ENCODE measurements around the gene DPYSL5.
"Not testable (repeated sequence)": the region's sequence is repeated elsewhere in the genome, so short reads cannot be mapped to it uniquely, and the experiment has no call there.

DPYSL5 gene

DNA sequence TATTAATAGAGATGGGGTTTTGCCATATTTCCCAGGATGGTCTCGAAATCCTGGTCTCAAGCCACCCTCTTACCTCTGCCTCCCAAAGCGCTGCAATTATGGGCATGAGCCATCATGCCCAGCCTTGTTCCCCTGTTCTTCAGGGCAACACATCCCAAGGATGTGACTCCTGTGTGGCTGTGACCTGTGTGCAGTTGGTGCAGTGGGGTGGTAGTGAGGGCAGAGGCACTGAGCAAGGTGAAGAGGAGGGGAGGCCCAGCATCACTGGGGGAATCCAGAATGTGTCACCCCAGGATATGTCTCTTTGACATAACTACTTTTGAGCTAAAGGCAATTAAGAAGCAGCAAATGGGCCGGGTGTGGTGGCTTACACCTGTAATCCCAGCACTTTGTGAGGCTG is 38.7 kb upstream of the DPYSL5 start:
- H3K36me3 ChIP-seq = no peaks in the 10 kb centered on the region
- TF ChIP-seq, protein P1, sequence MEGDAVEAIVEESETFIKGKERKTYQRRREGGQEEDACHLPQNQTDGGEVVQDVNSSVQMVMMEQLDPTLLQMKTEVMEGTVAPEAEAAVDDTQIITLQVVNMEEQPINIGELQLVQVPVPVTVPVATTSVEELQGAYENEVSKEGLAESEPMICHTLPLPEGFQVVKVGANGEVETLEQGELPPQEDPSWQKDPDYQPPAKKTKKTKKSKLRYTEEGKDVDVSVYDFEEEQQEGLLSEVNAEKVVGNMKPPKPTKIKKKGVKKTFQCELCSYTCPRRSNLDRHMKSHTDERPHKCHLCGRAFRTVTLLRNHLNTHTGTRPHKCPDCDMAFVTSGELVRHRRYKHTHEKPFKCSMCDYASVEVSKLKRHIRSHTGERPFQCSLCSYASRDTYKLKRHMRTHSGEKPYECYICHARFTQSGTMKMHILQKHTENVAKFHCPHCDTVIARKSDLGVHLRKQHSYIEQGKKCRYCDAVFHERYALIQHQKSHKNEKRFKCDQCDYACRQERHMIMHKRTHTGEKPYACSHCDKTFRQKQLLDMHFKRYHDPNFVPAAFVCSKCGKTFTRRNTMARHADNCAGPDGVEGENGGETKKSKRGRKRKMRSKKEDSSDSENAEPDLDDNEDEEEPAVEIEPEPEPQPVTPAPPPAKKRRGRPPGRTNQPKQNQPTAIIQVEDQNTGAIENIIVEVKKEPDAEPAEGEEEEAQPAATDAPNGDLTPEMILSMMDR (IDR thresholded peaks at IDR 0.05) = no peak
- H3K27me3 ChIP-seq = peaks cover 28% of the 10 kb centered on the region
- H3K4me1 ChIP-seq (ENCODE audit: control insufficient read depth in 1 of 2, insufficient read depth in 1 of 2, low read depth in 1 of 2, low read length in 1 of 2) = no peaks in the 10 kb centered on the region
- no peak overlapping the region for H3K4me3 ChIP-seq (ENCODE audit: low read depth in 1 of 2, low read length in 1 of 2)
- no peaks in the 10 kb centered on the region for H3K9me3 ChIP-seq
- no peak overlapping the region for H3K27ac ChIP-seq

DNA sequence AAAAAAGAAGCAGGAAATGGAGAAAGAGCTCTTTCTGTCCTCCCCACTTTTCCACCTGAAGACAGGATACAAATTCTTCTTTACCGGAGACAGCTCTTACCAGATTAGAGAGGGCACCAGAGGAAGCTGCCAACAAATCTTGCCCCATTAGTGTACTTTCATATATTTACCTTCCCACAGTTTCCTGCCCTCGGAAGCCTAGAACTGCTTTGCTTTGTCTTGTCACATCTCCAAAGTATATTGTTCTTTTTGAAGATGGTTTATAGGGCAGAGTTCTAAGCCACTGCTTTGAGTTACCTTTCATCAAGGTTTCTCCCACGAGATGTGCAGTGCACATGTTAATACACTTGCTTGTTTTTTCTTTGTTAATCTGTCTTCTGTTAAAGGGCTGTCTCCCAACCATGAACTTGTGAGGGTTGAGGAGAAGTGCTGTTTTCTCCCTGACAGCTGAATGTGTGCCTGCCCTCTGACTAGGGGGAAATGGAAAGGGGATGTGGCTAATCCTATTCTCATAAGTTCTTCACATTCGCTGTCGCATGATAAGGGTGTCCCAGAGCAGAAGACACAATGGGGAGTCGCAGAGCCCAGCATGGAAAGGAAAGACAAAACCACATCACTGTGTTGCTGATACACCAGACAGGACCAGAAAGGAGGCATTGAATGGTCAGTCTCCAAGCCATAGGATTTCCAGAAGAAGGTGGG is 37.9 kb upstream of the DPYSL5 start:
- Histone ChIP-seq H3K36me3 (no peaks in the 10 kb centered on the region), H3K27me3 (peaks cover 35% of the 10 kb centered on the region), H3K4me3 (ENCODE audit: low read depth in 1 of 2, low read length in 1 of 2) (no peak overlapping the region), H3K9me3 (no peaks in the 10 kb centered on the region), H3K4me1 (ENCODE audit: control insufficient read depth in 1 of 2, insufficient read depth in 1 of 2, low read depth in 1 of 2, low read length in 1 of 2) (no peaks in the 10 kb centered on the region), H3K27ac (no peak overlapping the region)
- TF ChIP-seq, protein P1 (IDR thresholded peaks at IDR 0.05) = no peak

- H3K27ac ChIP-seq = no peak overlapping the region
Observed at GRCh38 chr2:26811261-26811660, 36.7 kb upstream of the DPYSL5 start.

GRCh38 chr2:26811791-26812694 is 35.9 kb upstream of the DPYSL5 start:
- H3K4me1 ChIP-seq (ENCODE audit: control insufficient read depth in 1 of 2, insufficient read depth in 1 of 2, low read depth in 1 of 2, low read length in 1 of 2) = no peaks in the 10 kb centered on the region
- TF ChIP-seq, protein P1 (IDR thresholded peaks at IDR 0.05) = no peak
- no peak overlapping the region for H3K4me3 ChIP-seq (ENCODE audit: low read depth in 1 of 2, low read length in 1 of 2)
- peaks cover 47% of the 10 kb centered on the region for H3K27me3 ChIP-seq
- no peaks in the 10 kb centered on the region for H3K9me3 ChIP-seq
- no peaks in the 10 kb centered on the region for H3K36me3 ChIP-seq
- no peak overlapping the region for H3K27ac ChIP-seq

More at GRCh38 chr2:26811261-26811660, 36.7 kb upstream of the DPYSL5 start:
- no peaks in the 10 kb centered on the region for H3K4me1 ChIP-seq (ENCODE audit: control insufficient read depth in 1 of 2, insufficient read depth in 1 of 2, low read depth in 1 of 2, low read length in 1 of 2)
- no peaks in the 10 kb centered on the region for H3K36me3 ChIP-seq
- H3K4me3 ChIP-seq (ENCODE audit: low read depth in 1 of 2, low read length in 1 of 2) = no peak overlapping the region
- TF ChIP-seq, protein P1 (IDR thresholded peaks at IDR 0.05) = no peak
- peaks cover 43% of the 10 kb centered on the region for H3K27me3 ChIP-seq
- no peaks in the 10 kb centered on the region for H3K9me3 ChIP-seq

GRCh38 chr2:26812731-26813130 is 35.2 kb upstream of the DPYSL5 start:
- TF ChIP-seq, protein P1 (IDR thresholded peaks at IDR 0.05) = no peak
- no peaks in the 10 kb centered on the region for H3K4me1 ChIP-seq (ENCODE audit: control insufficient read depth in 1 of 2, insufficient read depth in 1 of 2, low read depth in 1 of 2, low read length in 1 of 2)
- H3K27ac ChIP-seq = no peak overlapping the region
- no peaks in the 10 kb centered on the region for H3K9me3 ChIP-seq
- no peaks in the 10 kb centered on the region for H3K36me3 ChIP-seq
- peaks cover 54% of the 10 kb centered on the region for H3K27me3 ChIP-seq
- H3K4me3 ChIP-seq (ENCODE audit: low read depth in 1 of 2, low read length in 1 of 2) = no peak overlapping the region

DNA sequence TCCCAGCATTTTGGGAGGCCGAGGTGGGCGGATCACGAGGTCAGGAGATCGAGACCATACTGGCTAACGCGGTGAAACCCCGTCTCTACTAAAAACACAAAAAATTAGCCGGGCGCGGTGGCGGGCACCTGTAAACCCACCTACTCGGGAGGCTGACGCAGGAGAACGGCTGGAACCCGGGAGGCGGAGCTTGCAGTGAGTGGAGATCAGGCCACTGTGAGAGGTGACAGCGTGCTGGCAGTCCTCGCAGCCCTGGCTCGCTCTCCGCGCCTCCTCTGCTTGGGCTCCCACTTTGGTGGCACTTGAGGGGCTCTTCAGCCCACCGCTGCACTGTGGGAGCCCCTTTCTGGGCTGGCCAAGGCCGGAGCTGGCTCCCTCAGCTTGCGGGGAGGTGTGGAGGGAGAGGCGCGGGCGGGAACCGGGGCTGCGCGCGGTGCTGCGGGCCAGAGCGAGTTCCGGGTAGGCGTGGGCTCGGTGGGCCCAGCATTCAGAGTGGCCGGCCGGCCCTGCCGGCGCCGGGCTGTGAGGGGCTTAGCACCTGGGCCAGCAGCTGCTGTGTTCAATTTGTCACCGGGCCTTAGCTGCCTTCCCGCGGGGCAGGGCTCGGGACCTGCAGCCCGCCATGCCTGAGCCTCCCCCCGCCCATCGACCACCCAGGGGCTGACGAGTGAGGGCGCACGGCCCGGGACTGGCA is 33.7 kb upstream of the DPYSL5 start:
- H3K27me3 ChIP-seq = peaks cover 69% of the 10 kb centered on the region
- not testable (repeated sequence) for H3K9me3 ChIP-seq; H3K36me3 ChIP-seq; H3K4me1 ChIP-seq (ENCODE audit: control insufficient read depth in 1 of 2, insufficient read depth in 1 of 2, low read depth in 1 of 2, low read length in 1 of 2); H3K27ac ChIP-seq; H3K4me3 ChIP-seq (ENCODE audit: low read depth in 1 of 2, low read length in 1 of 2)

Data from neutrophil (primary cell).